Fibroblast of skin of abdomen (primary cell): ENCODE data around the gene SLC11A1.

ENCODE experiments used
- DNase-seq: peaks from one replicate; pipeline ENCODE4 v3.0.0-alpha.2; 2013

The SLC11A1 gene

DNA sequence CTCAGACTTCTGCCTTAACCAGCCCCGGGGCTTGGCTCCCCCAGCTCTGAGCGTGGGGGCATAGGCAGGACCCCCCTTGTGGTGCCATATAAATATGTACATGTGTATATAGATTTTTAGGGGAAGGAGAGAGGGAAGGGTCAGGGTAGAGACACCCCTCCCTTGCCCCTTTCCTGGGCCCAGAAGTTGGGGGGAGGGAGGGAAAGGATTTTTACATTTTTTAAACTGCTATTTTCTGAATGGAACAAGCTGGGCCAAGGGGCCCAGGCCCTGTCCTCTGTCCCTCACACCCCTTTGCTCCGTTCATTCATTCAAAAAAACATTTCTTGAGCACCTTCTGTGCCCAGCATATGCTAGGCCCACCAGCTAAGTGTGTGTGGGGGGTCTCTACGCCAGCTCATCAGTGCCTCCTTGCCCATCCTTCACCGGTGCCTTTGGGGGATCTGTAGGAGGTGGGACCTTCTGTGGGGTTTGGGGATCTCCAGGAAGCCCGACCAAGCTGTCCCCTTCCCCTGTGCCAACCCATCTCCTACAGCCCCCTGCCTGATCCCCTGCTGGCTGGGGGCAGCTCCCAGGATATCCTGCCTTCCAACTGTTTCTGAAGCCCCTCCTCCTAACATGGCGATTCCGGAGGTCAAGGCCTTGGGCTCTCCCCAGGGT, 23.1 kb downstream of the SLC11A1 start:
- no peak for DNase-seq

GRCh38 chr2:218405746-218406208, 23.7 kb downstream of the SLC11A1 start:
- DNase-seq: no peak

DNA sequence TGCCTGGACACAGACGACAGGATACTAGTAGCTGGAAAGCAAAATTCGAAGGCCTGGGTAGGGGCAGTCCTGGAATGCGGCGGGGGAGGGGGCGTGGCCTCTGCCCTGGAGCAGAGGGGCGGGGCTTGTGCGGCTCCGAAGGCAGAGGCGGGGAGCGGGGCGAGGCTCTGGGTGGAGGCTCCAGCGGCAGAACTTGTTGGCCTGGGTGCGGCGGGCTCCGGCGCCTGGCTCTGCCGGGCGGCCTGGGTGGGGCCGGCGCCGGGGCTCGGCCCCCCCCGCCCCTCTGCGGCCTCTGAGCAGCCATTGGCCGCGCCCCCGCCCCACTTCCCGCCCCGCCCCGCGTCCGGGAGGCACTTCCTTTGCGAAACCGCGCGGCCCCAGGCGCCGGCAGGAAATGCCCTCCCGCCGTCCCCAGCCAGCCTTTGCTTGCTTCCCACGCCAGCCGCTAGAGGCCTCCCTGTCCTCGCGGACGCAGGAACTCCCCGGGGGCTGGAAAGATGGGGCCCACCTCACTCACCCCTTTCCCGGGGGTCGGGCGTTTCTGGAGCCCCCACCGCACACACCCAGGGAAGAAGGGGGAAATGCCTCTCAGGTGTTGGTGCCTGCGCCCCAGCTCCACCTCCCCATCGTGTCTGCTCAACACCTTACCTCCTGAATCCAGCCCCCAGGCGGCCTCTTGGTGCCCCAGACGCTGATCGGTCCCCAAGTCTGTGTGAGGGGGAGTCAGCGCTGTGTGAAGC, 24.3 kb downstream of the SLC11A1 start:
- peak; percentile 96 for DNase-seq

DNA sequence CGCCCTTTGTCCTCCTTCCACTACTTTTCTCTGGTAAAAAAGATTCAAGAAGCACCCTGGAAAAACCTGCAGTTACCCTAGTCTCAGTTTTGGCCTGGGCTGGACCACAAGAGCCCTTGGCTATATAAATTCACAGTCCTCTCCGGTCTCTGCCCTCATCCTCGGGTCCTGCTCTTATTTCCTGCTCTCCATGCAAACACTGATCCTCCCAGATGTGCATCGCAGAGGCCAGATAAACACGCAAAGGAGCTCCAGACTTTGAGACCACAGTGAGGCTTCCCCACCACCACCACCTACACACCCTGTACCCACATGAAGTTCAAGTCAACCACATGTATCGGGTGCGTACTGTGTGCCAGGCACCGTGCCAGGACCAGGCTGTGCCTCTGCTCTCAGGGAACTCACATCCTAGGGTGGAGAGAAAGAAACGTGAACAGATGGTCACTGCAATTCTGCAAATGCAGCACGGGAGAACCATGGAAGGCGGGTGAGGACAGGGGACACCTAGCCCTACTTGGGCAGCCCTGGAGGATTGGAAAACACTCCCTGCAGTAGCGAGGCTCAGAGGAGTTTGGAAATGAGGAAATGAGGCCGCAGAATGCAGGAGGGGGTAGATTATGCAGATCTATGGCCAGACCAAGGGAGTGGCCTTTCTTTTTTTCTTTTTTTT, 25.0 kb downstream of the SLC11A1 start:
- peak; percentile 52 for DNase-seq

GRCh38 chr2:218407717-218408116, 25.6 kb downstream of the SLC11A1 start:
- DNase-seq: no peak

- no peak for DNase-seq
Observed at GRCh38 chr2:218418321-218418716, 36.2 kb downstream of the SLC11A1 start.

- DNase-seq: no peak
Observed at GRCh38 chr2:218418717-218419458, 36.8 kb downstream of the SLC11A1 start, which contains the start of gene VIL1. VIL1 (plus strand) TSS chr2:218419123; CDS start chr2:218423779, 4,656 bp downstream.

- no peak for DNase-seq
Observed at GRCh38 chr2:218419630-218420216, 37.6 kb downstream of the SLC11A1 start.

GRCh38 chr2:218421027-218421426, 39.0 kb downstream of the SLC11A1 start:
- no peak for DNase-seq

DNA sequence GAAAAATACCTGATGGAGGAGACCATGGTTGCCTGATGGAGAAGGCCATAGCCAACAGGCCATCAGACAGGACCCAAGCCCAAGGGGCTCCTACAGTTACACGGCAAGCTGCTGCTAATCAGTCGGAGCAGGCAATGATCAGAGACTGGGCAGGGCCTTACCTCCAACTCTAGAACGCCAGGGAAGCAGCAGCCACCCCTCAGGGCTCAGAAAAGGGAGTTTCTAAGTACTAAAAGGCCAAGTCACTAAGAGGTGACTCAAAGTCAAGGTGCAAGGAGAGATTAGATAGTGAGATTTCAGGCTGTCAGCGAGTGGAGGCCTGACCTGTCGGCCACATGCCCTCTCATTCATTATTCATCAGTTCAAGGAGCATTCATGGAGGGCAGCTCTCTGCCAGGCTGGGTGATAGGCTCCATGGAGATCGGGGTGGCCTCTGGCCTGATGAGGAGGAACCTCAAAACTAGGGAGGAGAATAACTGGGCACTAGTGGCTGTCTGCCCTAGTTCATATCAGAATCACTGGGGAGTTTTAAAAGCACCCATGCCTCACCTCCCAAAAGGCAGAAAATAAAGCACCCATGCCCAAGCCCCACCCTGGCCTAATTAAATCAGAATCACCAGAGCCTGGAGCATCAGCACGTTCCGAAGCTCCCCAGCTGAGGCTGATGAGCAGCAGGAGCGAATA, 40.5 kb downstream of the SLC11A1 start:
- no peak for DNase-seq

- DNase-seq: no peak
Observed at GRCh38 chr2:218423584-218423983, 41.5 kb downstream of the SLC11A1 start.

GRCh38 chr2:218425531-218425930, 43.5 kb downstream of the SLC11A1 start:
- DNase-seq: no peak

- no peak for DNase-seq
Observed at GRCh38 chr2:218427741-218428140, 45.7 kb downstream of the SLC11A1 start.

DNA sequence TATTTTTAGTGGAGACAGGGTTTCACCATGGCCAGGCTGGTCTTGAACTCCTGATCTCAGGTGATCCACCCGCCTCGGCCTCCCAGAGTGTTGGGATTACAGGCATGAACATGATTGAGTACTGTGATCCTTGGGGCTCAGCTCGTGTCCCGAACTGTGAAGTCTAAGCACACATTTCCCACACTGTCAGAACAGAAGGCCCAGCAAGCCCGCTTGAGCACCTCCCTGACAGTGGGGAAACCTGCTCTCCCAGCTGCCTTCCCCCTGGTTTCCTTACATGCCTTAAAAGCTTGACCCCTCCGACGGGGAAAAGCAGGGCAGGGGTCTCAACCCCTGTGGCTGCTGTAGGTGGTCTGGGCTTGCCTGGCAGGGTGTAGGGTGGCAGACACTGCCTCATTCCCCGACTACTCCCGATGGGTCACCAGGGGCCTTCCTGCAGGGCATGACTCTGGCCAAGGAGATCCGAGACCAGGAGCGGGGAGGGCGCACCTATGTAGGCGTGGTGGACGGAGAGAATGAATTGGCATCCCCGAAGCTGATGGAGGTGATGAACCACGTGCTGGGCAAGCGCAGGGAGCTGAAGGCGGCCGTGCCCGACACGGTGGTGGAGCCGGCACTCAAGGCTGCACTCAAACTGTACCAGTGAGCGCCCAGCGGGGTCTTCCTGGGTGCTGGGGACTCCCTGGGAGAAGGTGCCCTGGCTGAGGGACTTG, 46.9 kb downstream of the SLC11A1 start:
- DNase-seq: no peak

DNA sequence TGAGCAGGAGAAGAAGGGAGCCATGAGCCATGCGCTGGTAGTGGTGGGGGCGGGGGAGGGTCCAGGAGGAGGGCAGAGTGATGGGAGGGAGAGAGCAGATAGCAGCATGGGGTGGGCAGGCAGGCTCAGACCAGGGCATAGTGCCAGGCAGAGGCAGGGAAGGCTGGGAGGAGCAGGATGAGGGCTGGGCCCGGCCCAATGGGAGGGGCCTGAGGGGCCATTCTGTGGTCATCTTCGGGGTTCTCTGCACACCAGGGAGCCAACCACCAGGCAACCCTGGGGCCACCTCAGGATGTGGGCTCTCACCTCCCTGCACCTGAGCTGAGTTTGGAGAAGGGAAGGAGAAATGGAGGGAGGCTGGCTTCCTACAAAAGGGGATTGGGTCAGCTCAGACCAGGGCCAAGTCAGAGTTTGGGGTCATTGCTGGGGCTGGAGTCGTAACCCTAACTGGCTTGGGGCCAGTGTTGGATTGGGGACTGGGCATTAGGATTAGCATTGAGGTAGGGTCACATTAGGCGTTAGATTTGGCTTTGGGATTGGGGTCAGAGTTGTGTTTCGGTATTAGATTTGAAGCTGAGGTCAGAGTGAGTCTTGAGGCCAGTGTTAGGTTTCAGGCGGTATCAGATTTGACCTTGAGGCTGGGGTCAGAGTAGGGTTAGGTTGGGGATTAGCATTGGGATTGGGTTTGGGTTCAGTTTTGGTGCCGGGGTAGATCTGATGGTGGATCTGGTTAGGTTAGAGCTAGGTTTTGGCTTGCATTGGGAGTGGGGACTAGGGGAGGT, 48.0 kb downstream of the SLC11A1 start:
- no peak for DNase-seq

GRCh38 chr2:218430721-218431120, 48.6 kb downstream of the SLC11A1 start:
- DNase-seq: no peak

GRCh38 chr2:218431878-218432277, 49.8 kb downstream of the SLC11A1 start:
- no peak for DNase-seq

- no peak for DNase-seq
Observed at GRCh38 chr2:218432676-218433365, 50.7 kb downstream of the SLC11A1 start.

DNA sequence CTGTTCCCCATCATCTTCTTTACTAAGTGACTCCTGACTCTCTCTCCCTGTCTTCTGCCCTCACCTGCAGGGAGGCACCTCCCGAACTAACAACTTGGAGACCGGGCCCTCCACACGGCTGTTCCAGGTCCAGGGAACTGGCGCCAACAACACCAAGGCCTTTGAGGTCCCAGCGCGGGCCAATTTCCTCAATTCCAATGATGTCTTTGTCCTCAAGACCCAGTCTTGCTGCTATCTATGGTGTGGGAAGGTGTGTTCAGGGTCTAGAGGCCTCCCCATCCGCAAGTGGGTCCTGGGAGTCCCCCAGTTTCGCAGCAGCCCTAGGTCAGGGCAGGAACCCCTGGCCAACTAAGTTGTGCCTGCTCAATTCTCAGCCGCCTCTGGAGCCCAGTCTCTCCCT, 52.4 kb downstream of the SLC11A1 start:
- DNase-seq: no peak
